Limb (tissue), 2 donors: ENCODE data around the gene PRRC2B.
"Not testable (repeated sequence)": the region's sequence is repeated elsewhere in the genome, so short reads cannot be mapped to it uniquely, and the experiment has no call there.

ENCODE experiments used
- DNase-seq, 2 donors: peaks; one replicate each; pipeline ENCODE4 v3.0.0-alpha.2; 2016; ENCODE audit errors: extremely low spot score in 2 of 2

The PRRC2B gene

GRCh38 chr9:131386281-131386680 lies 7.6 kb upstream of the PRRC2B start:
- no peak for DNase-seq

GRCh38 chr9:131387394-131387793 lies 6.5 kb upstream of the PRRC2B start:
- no peak for DNase-seq

GRCh38 chr9:131391020-131391419 lies 2.9 kb upstream of the PRRC2B start:
- no peak for DNase-seq

GRCh38 chr9:131391504-131391903 lies 2.4 kb upstream of the PRRC2B start:
- no peak for DNase-seq

GRCh38 chr9:131394464-131395156 lies 724 bp downstream of the PRRC2B start:
- DNase-seq = peak in 1 of 2 donors; percentile 78

GRCh38 chr9:131395157-131396098 lies 1.5 kb downstream of the PRRC2B start:
- DNase-seq = peak in 1 of 2 donors; percentile 36

GRCh38 chr9:131396099-131396479 lies 2.2 kb downstream of the PRRC2B start:
- not testable (repeated sequence) for DNase-seq

GRCh38 chr9:131396626-131397025 lies 2.7 kb downstream of the PRRC2B start:
- DNase-seq = no peak

- no peak for DNase-seq
Observed at GRCh38 chr9:131397100-131397790, 3.4 kb downstream of the PRRC2B start.

GRCh38 chr9:131398204-131398603 lies 4.3 kb downstream of the PRRC2B start:
- DNase-seq = no peak

- DNase-seq = no peak
Observed at GRCh38 chr9:131399972-131400371, 6.1 kb downstream of the PRRC2B start.

- no peak for DNase-seq
Observed at GRCh38 chr9:131400627-131401026, 6.7 kb downstream of the PRRC2B start.

- DNase-seq = no peak
Observed at GRCh38 chr9:131402073-131402472, 8.2 kb downstream of the PRRC2B start.

- peak; percentile 55 to 78 for DNase-seq
Observed at GRCh38 chr9:131402738-131403492, 9.0 kb downstream of the PRRC2B start.

- no peak for DNase-seq
Observed at GRCh38 chr9:131403493-131403773, 9.5 kb downstream of the PRRC2B start.

GRCh38 chr9:131404581-131404980 lies 10.7 kb downstream of the PRRC2B start:
- no peak for DNase-seq

- no peak for DNase-seq
Observed at GRCh38 chr9:131404987-131405386, 11.1 kb downstream of the PRRC2B start.

GRCh38 chr9:131405428-131405827 lies 11.5 kb downstream of the PRRC2B start:
- no peak for DNase-seq

- no peak for DNase-seq
Observed at GRCh38 chr9:131405858-131406537, 12.1 kb downstream of the PRRC2B start.

GRCh38 chr9:131406563-131407436 lies 12.9 kb downstream of the PRRC2B start:
- no peak for DNase-seq
